Lower lobe of right lung (tissue), 2 donors: ENCODE results near the gene NME7. TPM values are rescaled to one million over a fixed set of nuclear protein-coding genes. Genes with fewer than 3 reads are reported as not detected.
A peak's percentile ranks its signal among the peaks of the same experiment; 100 is the strongest.
"Not testable (repeated sequence)": the region's sequence is repeated elsewhere in the genome, so short reads cannot be mapped to it uniquely, and the experiment has no call there.

Source experiments
- ATAC-seq, 2 donors: fragments of 200-7000 bp; cut with Tn5 transposase; one replicate each; pipeline ENCODE4 v1.9.1; 2020 to 2022; ENCODE audit warnings: mild to moderate bottlenecking in 2 of 2, moderate library complexity in 2 of 2
- DNase-seq: peaks from one replicate; pipeline ENCODE4 v3.0.0-alpha.2; 2020
- H3K27ac ChIP-seq: fragments of 200-600 bp; one replicate; pipeline ENCODE4 v1.8.0; 2022
- H3K27me3 ChIP-seq: fragments of 200-600 bp; one replicate; pipeline ENCODE4 v1.8.0; 2022; ENCODE audit warnings: low read depth
- H3K36me3 ChIP-seq: fragments of 200-600 bp; one replicate; pipeline ENCODE4 v1.8.0; 2022; ENCODE audit warnings: mild to moderate bottlenecking
- H3K4me1 ChIP-seq: fragments of 200-600 bp; one replicate; pipeline ENCODE4 v1.8.0; 2022
- H3K4me3 ChIP-seq: fragments of 200-600 bp; one replicate; pipeline ENCODE4 v1.8.0; 2022; ENCODE audit warnings: mild to moderate bottlenecking
- H3K9me3 ChIP-seq: fragments of 200-600 bp; one replicate; pipeline ENCODE4 v1.8.0; 2022
- intact Hi-C: fragments of 100-400 bp; cut with DNase I; formaldehyde crosslinking; loops from one replicate; pipeline ENCODE4 v1.11.0; 2022
- total RNA-seq: library from RNA; stranded (reverse); fragmentation: NEBNext Ultra II Directional; extraction: Animal tissue kit (Norgen Biotek cat#: 25700); gene quantifications from one replicate; pipeline ENCODE4 v1.2.1, GENCODE V29; 2021
- TF ChIP-seq, protein P1 (sequence below): fragments of 200-600 bp; IDR thresholded peaks from one replicate; pipeline ENCODE4 v1.8.0; 2022; ENCODE audit warnings: antibody characterized with exemption, mild to moderate bottlenecking
- donor health status: DM: no; HTN: yes; CAD: no; lungs with severe emphysema.

The NME7 gene
- total RNA-seq, 1 donor from 2014 or later = 17.3 TPM

DNA sequence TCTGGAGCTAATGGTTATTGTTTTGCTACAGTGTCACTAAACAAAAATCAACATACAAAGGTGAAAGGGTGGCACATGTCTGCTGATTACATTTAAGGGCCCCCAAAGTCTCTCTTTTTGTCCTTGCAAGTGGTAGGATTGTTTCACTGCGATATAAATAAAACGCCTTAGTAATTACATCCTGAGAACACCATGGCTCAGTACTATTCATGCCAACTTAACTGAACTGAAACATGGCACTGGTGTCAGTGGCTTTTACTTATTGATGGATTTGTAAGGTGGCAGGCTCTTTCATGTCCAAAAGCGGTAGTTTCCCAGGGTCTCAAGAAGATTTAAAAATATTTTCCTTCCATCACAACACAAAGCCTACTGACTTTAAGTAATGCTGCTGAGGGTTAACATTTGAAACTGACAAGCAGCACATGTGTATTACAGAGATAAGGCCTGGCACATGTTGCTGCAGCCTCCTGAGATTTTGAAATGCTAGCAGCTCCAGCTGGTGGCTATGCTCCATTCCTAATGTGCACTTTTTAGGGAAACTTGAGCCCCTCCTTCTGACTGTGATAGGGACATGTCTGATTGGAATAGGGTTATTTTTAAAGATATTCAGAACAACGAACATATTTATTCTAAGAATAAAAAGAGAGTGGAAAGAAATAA, 174.3 kb downstream of the NME7 start:
- DNase-seq (no peak), ATAC-seq (peak in 1 of 2 donors; percentile 41)
- Histone ChIP-seq H3K36me3 (no peaks in the 10 kb centered on the region), H3K4me1 (no peaks in the 10 kb centered on the region), H3K27ac (no peak overlapping the region), H3K4me3 (no peak overlapping the region), H3K27me3 (no peaks in the 10 kb centered on the region), H3K9me3 (no peaks in the 10 kb centered on the region)
- TF ChIP-seq, protein P1, sequence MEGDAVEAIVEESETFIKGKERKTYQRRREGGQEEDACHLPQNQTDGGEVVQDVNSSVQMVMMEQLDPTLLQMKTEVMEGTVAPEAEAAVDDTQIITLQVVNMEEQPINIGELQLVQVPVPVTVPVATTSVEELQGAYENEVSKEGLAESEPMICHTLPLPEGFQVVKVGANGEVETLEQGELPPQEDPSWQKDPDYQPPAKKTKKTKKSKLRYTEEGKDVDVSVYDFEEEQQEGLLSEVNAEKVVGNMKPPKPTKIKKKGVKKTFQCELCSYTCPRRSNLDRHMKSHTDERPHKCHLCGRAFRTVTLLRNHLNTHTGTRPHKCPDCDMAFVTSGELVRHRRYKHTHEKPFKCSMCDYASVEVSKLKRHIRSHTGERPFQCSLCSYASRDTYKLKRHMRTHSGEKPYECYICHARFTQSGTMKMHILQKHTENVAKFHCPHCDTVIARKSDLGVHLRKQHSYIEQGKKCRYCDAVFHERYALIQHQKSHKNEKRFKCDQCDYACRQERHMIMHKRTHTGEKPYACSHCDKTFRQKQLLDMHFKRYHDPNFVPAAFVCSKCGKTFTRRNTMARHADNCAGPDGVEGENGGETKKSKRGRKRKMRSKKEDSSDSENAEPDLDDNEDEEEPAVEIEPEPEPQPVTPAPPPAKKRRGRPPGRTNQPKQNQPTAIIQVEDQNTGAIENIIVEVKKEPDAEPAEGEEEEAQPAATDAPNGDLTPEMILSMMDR = no peak
- intact Hi-C loops = no loop called here

DNA sequence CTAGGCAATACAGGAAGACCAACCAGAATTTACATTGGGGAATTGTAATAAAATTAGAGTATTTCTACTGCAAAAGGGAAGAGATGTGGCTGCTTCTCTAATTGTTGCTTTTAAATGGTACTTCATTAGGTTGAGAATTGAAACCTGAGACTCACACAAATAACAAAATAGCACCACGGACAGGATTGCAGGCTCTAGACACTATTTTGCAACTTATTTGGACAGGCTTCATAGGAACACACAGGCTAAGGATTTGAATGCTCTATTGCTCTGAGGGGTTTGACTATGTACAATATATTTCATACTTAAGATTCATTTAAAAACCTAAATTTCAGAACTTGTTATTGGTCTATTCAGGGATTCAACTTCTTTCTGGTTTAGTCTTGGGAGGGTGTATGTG, 181.5 kb downstream of the NME7 start:
- DNase-seq (no peak), ATAC-seq (no peak)
- H3K36me3 ChIP-seq = no peaks in the 10 kb centered on the region
- H3K27me3 ChIP-seq = no peaks in the 10 kb centered on the region
- TF ChIP-seq, protein P1 = no peak
- intact Hi-C loops = no loop called here
- H3K27ac ChIP-seq = no peak overlapping the region
- H3K4me3 ChIP-seq = no peak overlapping the region
- H3K4me1 ChIP-seq = no peaks in the 10 kb centered on the region
- no peaks in the 10 kb centered on the region for H3K9me3 ChIP-seq

DNA sequence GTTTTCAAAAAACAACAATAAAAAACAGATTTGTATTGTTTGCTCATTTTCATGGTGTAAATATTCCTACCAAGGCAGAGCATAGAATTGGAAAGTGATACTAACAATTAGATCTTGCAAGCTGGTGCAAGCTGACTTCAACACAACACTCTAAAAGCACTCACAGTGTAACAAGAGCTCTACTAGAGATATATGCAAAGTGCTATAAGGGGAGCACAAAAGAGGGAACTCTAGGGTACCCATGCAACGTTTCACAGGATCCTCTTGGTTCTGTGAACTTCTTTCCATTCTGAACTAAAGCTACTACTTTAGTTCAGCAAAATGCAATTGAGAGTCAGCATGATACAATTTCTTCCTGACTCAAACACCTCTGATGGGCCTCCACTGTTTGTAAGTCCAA, 182.8 kb downstream of the NME7 start:
- no peaks in the 10 kb centered on the region for H3K4me1 ChIP-seq
- H3K36me3 ChIP-seq = no peaks in the 10 kb centered on the region
- no peaks in the 10 kb centered on the region for H3K27me3 ChIP-seq
- no peak for ATAC-seq
- no peak overlapping the region for H3K4me3 ChIP-seq
- no peak overlapping the region for H3K27ac ChIP-seq
- TF ChIP-seq, protein P1 = no peak
- H3K9me3 ChIP-seq = no peaks in the 10 kb centered on the region
- DNase-seq = no peak
- intact Hi-C loops = no loop called here

DNA sequence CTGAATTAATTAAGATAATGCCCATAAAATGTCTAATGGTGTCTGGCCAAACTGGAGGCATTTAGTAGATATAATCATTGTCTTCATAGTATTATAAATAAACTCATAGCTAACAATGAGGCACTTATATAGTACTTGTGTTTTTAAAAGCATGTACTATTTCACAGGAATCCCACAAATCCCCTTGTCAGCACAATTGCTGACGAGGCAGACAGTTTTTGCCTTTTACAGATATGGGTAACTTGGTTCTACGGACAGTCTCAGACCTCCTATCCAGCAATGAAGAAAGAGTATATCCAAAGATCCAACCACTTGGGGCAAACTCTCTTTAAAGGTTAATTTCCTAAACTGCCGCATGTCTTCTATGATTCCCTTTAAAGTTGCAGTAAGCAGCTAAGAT, 187.4 kb downstream of the NME7 start:
- Histone ChIP-seq H3K36me3 (no peaks in the 10 kb centered on the region), H3K9me3 (no peaks in the 10 kb centered on the region), H3K27me3 (no peaks in the 10 kb centered on the region), H3K4me3 (no peak overlapping the region), H3K27ac (no peak overlapping the region), H3K4me1 (no peaks in the 10 kb centered on the region)
- intact Hi-C loops = no loop called here
- TF ChIP-seq, protein P1 = no peak
- no peak for ATAC-seq
- DNase-seq = no peak

DNA sequence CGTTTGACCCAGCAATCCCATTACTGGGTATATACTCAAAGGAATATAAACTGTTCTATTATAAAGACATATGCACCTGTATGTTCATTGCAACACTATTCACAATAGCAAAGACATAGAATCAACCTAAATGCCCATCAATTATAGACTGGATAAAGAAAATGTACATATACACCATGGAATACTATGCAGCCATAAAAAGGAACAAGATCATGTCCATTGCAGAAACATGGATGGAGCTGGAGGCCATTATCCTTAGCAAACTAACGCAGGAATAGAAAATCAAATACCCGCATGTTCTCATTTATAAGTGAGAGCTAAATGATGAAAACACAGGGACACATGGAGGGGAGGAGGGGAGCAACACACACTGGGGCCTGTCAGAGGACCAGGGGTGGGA, 188.2 kb downstream of the NME7 start:
- intact Hi-C loops, H3K4me1 ChIP-seq, H3K27me3 ChIP-seq, DNase-seq, H3K4me3 ChIP-seq, H3K9me3 ChIP-seq, ATAC-seq, H3K36me3 ChIP-seq, H3K27ac ChIP-seq: not testable (repeated sequence)

DNA sequence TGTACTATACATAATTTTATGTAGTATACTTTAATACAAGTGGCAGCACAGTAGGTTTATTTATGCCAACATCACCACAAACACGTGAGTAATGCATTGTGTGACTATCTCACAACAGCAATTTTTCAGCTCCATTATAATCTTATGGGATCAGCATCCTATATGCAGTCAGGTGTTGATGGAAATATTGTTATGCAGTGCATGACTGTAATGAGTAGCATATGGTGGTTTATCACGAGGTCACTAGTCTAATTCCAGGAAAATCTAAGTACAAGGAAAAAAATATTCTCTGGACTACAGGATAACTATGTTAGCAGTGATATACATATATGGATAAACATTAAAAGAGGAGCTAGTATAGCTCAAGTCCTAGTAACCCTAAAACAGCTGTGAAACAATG, 192.1 kb downstream of the NME7 start:
- Histone ChIP-seq H3K4me3 (no peak overlapping the region), H3K36me3 (no peaks in the 10 kb centered on the region), H3K9me3 (no peaks in the 10 kb centered on the region), H3K27me3 (no peaks in the 10 kb centered on the region), H3K4me1 (no peaks in the 10 kb centered on the region), H3K27ac (no peak overlapping the region)
- intact Hi-C loops = no loop called here
- TF ChIP-seq, protein P1 = no peak
- DNase-seq = no peak
- ATAC-seq = no peak
